HCT116 (cell line): ENCODE data around the gene DEFB123. TPM values are rescaled to one million over a fixed set of nuclear protein-coding genes. Genes with fewer than 3 reads are reported as not detected.

Experiments used
- ATAC-seq: fragments of 200-7000 bp; cut with Tn5 transposase; 2 replicates; pipeline ENCODE4 v1.9.1; 2020; ENCODE audit warnings: mild to moderate bottlenecking, moderate library complexity
- BruUV-seq: library from RNA; stranded (reverse); fragments of 400-500 nt; replicated peaks from 2 replicates; lab custom pipeline; 2021; lab: Mats Ljungman, UMichigan
- CTCF ChIA-PET: fragments of 300-600 bp; sonication (Branson Sonifier 250); formaldehyde crosslinking; loops from one replicate; lab custom pipeline; 2021; ENCODE audit warnings: antibody characterized with exemption; lab: Charles Lee
- POLR2A ChIA-PET: fragments of 300-600, 350-600 bp; sonication (Branson Sonifier 250); formaldehyde crosslinking; loops from one replicate; lab custom pipeline; 2021; ENCODE audit warnings: antibody characterized with exemption; lab: Charles Lee
- RAD21 ChIA-PET, 2 experiments: fragments of 300-600 bp; sonication (Branson Sonifier 250); formaldehyde crosslinking; loops; one replicate each; lab custom pipeline; 2023; ENCODE audit warnings: low total read pairs in 2 of 2; ENCODE audit not compliant: uncharacterized antibody in 2 of 2, unreplicated experiment in 2 of 2, low non-redundant PET in 1 of 2; lab: Charles Lee
- DNase-seq: peaks from one replicate; pipeline ENCODE4 v3.0.0-alpha.2; 2010; ENCODE audit warnings: low read depth, low spot score
- H2AFZ ChIP-seq: fragments of 200-600 bp; shearing (Covaris generic), sonication (generic); 2 replicates; pipeline ENCODE4 v1.6.1; 2017; ENCODE audit warnings: low read depth, mixed run types, mixed read lengths, antibody characterized with exemption, low read length; ENCODE audit not compliant: poor library complexity, severe bottlenecking
- H3K27ac ChIP-seq: 2 replicates; pipeline ENCODE4 v1.5.1; 2012; ENCODE audit warnings: low read depth, low read length
- H3K27me3 ChIP-seq: fragments of 200-600 bp; sonication (generic); 2 replicates; pipeline ENCODE4 v1.6.1; 2016; ENCODE audit warnings: mixed run types, low read length, mixed read lengths; ENCODE audit not compliant: insufficient read depth
- H3K36me3 ChIP-seq, 2 experiments: fragments of 200-500 bp in 1 of 2; fragments of 200-600 bp in 1 of 2; sonication (Bioruptor generic) in 1 of 2; sonication (generic) in 1 of 2; 2 replicates each; pipeline versions ENCODE4 v1.5.1 to v1.6.1; 2014 to 2016; ENCODE audit warnings: low read length in 2 of 2, inconsistent platforms in 1 of 2, mixed read lengths in 1 of 2, mixed run types in 1 of 2; ENCODE audit not compliant: insufficient read depth in 2 of 2, control insufficient read depth in 1 of 2
- H3K4me1 ChIP-seq, 2 experiments: fragments of 200-600 bp in 1 of 2; sonication (generic) in 1 of 2; 2 replicates each; pipeline versions ENCODE4 v1.5.1 to v1.6.1; 2012 to 2017; ENCODE audit warnings: low read length in 2 of 2, inconsistent platforms in 1 of 2, mild to moderate bottlenecking in 1 of 2, mixed read lengths in 1 of 2, mixed run types in 1 of 2, moderate library complexity in 1 of 2; ENCODE audit not compliant: insufficient read depth in 2 of 2, control insufficient read depth in 1 of 2
- H3K4me2 ChIP-seq: fragments of 200-600 bp; sonication (generic); 2 replicates; pipeline ENCODE4 v1.6.1; 2017; ENCODE audit warnings: mixed run types, low read length, mixed read lengths
- H3K4me3 ChIP-seq, 2 experiments: fragments of 200-600 bp in 1 of 2; sonication (generic) in 1 of 2; replicated peaks in 1 of 2; 2 replicates each; pipeline ENCODE4 v1.5.1; 2011 to 2016; ENCODE audit warnings: low read length in 2 of 2, control low read depth in 1 of 2, low read depth in 1 of 2, mild to moderate bottlenecking in 1 of 2, mixed read lengths in 1 of 2, mixed run types in 1 of 2
- H3K79me2 ChIP-seq: fragments of 200-600 bp; sonication (generic); 2 replicates; pipeline ENCODE4 v1.6.1; 2017; ENCODE audit warnings: mild to moderate bottlenecking, mixed run types, low read length, moderate library complexity, mixed read lengths; ENCODE audit not compliant: insufficient read depth
- H3K9ac ChIP-seq: fragments of 200-600 bp; sonication (generic); 2 replicates; pipeline ENCODE4 v1.6.1; 2016; ENCODE audit warnings: low read length, mixed read lengths
- H3K9me2 ChIP-seq: fragments of 200-600 bp; sonication (generic), shearing (Covaris generic); 2 replicates; pipeline ENCODE4 v1.6.1; 2017; ENCODE audit warnings: mixed run types, mild to moderate bottlenecking, moderate library complexity; ENCODE audit not compliant: insufficient read depth
- H3K9me3 ChIP-seq, 2 experiments: fragments of 200-500 bp in 1 of 2; fragments of 200-600 bp in 1 of 2; sonication (Bioruptor generic) in 1 of 2; sonication (generic) in 1 of 2; 2 replicates each; pipeline ENCODE4 v1.6.1; 2014 to 2017; ENCODE audit warnings: low read length in 2 of 2, mixed read lengths in 2 of 2, inconsistent platforms in 1 of 2, low read depth in 1 of 2, mild to moderate bottlenecking in 1 of 2, mixed run types in 1 of 2, moderate library complexity in 1 of 2; ENCODE audit not compliant: control insufficient read depth in 1 of 2, insufficient read depth in 1 of 2
- H4K20me1 ChIP-seq: fragments of 200-600 bp; sonication (generic), shearing (Covaris generic); 2 replicates; pipeline ENCODE4 v1.6.1; 2017; ENCODE audit warnings: mixed run types, mild to moderate bottlenecking, moderate library complexity; ENCODE audit not compliant: insufficient read depth
- ATF3 ChIP-seq: IDR thresholded peaks from 2 replicates; pipeline ENCODE4 v1.6.1; 2012
- CEBPB ChIP-seq: IDR thresholded peaks from 2 replicates; pipeline ENCODE4 v1.6.1; 2012; ENCODE audit warnings: low read depth
- CTCF ChIP-seq, 3 experiments: fragments of 200-600 bp in 1 of 3; sonication (generic) in 1 of 3; IDR thresholded peaks in 2 of 3; conservative IDR thresholded peaks in 1 of 3; 2 replicates each; pipeline ENCODE4 v1.5.1; 2012 to 2017; ENCODE audit warnings: low read depth in 2 of 3, low read length in 2 of 3, antibody characterized with exemption in 1 of 3, borderline replicate concordance in 1 of 3, control low read depth in 1 of 3, mild to moderate bottlenecking in 1 of 3, mixed read lengths in 1 of 3, mixed run types in 1 of 3, moderate library complexity in 1 of 3; ENCODE audit not compliant: insufficient read depth in 1 of 3
- EGR1 ChIP-seq: IDR thresholded peaks from 2 replicates; pipeline ENCODE4 v1.6.1; 2012; ENCODE audit warnings: low read depth
- ELF1 ChIP-seq: IDR thresholded peaks from 2 replicates; pipeline ENCODE4 v1.6.1; 2012; ENCODE audit warnings: low read depth, borderline replicate concordance
- EZH2 ChIP-seq: fragments of 200-600 bp; sonication (generic); IDR thresholded peaks from 2 replicates; pipeline ENCODE4 v1.6.1; 2017; ENCODE audit warnings: antibody characterized with exemption, mixed run types
- EZH2phosphoT487 ChIP-seq: fragments of 200-600 bp; IDR thresholded peaks from 2 replicates; pipeline ENCODE4 v1.6.1; 2018; ENCODE audit warnings: antibody characterized with exemption, borderline replicate concordance
- JUND ChIP-seq: IDR thresholded peaks from 2 replicates; pipeline ENCODE4 v1.6.1; 2012
- POLR2A ChIP-seq: IDR thresholded peaks from 2 replicates; pipeline ENCODE4 v1.7.0; 2011; ENCODE audit warnings: borderline replicate concordance; ENCODE audit not compliant: insufficient read depth, insufficient read length; ENCODE audit errors: extremely low read depth
- SP1 ChIP-seq: IDR thresholded peaks from 2 replicates; pipeline ENCODE4 v1.6.1; 2012; ENCODE audit warnings: low read depth
- SRF ChIP-seq: IDR thresholded peaks from 2 replicates; pipeline ENCODE4 v1.6.1; 2012; ENCODE audit warnings: low read depth
- ZFX ChIP-seq: fragments of 450-650 bp; IDR thresholded peaks from 2 replicates; pipeline ENCODE4 v1.6.1; 2017
- ZNF274 ChIP-seq: fragments of 200-500 bp; sonication (Bioruptor generic); IDR thresholded peaks from 2 replicates; pipeline ENCODE4 v1.6.1; 2014; ENCODE audit warnings: mild to moderate bottlenecking, low read depth, low read length, inconsistent platforms
- intact Hi-C: fragments of 100-400 bp; cut with micrococcal nuclease; formaldehyde crosslinking; loops from 2 replicates; pipeline ENCODE4 v1.10.0; 2022
- total RNA-seq: library from RNA; stranded (reverse); gene quantifications from one replicate; pipeline ENCODE4 v1.2.1, GENCODE V29; 2021; ENCODE audit not compliant: unreplicated experiment
- TF ChIP-seq, protein P1 (sequence below): IDR thresholded peaks from 2 replicates; pipeline ENCODE4 v1.6.1; 2012
- TF ChIP-seq, protein P2 (sequence below): IDR thresholded peaks from 2 replicates; pipeline ENCODE4 v1.6.1; 2011; ENCODE audit warnings: mild to moderate bottlenecking, low read length, moderate library complexity; ENCODE audit not compliant: insufficient replicate concordance; ENCODE audit errors: extremely low read depth

DEFB123 gene
- total RNA-seq, 1 experiment from 2014 or later: not detected

- no peaks in the 10 kb centered on the region for H3K4me1 ChIP-seq
- H3K9me3 ChIP-seq: no peaks in the 10 kb centered on the region
- no peak overlapping the region for H3K9ac ChIP-seq
- H2AFZ ChIP-seq: no peak overlapping the region
- no peaks in the 10 kb centered on the region for H3K79me2 ChIP-seq
- H3K4me2 ChIP-seq: no peak overlapping the region
- H4K20me1 ChIP-seq: no peaks in the 10 kb centered on the region
- ChIA-PET RAD21 (no interaction called here), POLR2A (no interaction called here), CTCF (no interaction called here)
- no peaks in the 10 kb centered on the region for H3K36me3 ChIP-seq
- intact Hi-C loops: no loop called here
- no TSS peak for BruUV-seq
- no peak overlapping the region for H3K4me3 ChIP-seq
- ATAC-seq (no peak), DNase-seq (no peak)
- H3K27ac ChIP-seq: no peak overlapping the region
- TF ChIP-seq SRF (no peak), ZFX (no peak), EGR1 (no peak), EZH2phosphoT487 (no peak), ELF1 (no peak), CTCF (IDR thresholded peaks at IDR 0.05 in 2 of 3, conservative IDR thresholded peaks at IDR 0.05 in 1 of 3; ENCODE audit: borderline replicate concordance in 1 of 3, insufficient read depth in 1 of 3, low read depth in 2 of 3, low read length in 2 of 3) (no peak), ATF3 (no peak), ZNF274 (no peak), EZH2 (no peak), CEBPB (no peak), JUND (no peak), SP1 (no peak), POLR2A (no peak)
- TF ChIP-seq, protein P1, sequence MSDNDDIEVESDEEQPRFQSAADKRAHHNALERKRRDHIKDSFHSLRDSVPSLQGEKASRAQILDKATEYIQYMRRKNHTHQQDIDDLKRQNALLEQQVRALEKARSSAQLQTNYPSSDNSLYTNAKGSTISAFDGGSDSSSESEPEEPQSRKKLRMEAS: no peak
- TF ChIP-seq, protein P2, sequence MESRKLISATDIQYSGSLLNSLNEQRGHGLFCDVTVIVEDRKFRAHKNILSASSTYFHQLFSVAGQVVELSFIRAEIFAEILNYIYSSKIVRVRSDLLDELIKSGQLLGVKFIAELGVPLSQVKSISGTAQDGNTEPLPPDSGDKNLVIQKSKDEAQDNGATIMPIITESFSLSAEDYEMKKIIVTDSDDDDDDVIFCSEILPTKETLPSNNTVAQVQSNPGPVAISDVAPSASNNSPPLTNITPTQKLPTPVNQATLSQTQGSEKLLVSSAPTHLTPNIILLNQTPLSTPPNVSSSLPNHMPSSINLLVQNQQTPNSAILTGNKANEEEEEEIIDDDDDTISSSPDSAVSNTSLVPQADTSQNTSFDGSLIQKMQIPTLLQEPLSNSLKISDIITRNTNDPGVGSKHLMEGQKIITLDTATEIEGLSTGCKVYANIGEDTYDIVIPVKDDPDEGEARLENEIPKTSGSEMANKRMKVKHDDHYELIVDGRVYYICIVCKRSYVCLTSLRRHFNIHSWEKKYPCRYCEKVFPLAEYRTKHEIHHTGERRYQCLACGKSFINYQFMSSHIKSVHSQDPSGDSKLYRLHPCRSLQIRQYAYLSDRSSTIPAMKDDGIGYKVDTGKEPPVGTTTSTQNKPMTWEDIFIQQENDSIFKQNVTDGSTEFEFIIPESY: no peak
- no peaks in the 10 kb centered on the region for H3K9me2 ChIP-seq
- H3K27me3 ChIP-seq: no peaks in the 10 kb centered on the region
Observed at GRCh38 chr20:31488115-31488514, 47.7 kb downstream of the DEFB123 start.
